HG02840 (cell line): ENCODE results near the gene PPM1L.
"Not testable (repeated sequence)": the region's sequence is repeated elsewhere in the genome, so short reads cannot be mapped to it uniquely, and the experiment has no call there.

Source experiments
- ATAC-seq: cut with Tn5 transposase; IDR thresholded peaks from one replicate; pipeline ENCODE4 v1.9.1; 2021; ENCODE audit warnings: mild to moderate bottlenecking, moderate library complexity, moderate number of reproducible peaks; ENCODE audit not compliant: unreplicated experiment, low FRiP score

Gene PPM1L

DNA sequence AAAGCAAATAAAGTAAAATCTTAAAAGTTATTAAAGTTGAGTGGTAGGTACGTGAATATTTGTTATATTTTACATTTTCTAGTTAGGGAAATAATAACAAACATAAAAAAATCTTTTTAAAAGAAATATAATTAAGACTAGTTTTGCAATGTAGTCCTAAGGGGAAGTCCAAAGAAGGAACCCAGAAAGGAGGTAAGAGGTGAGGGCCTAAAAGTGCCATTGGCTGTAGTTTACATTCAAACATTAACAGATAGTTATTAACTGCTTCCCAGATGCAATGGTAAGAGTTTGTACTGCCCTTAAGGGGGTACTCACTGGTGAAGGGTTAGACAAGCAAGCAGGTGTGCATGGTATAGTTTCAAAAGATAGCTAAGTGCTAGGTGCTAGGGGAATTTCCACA, 269.9 kb downstream of the PPM1L start:
- no peak for ATAC-seq

DNA sequence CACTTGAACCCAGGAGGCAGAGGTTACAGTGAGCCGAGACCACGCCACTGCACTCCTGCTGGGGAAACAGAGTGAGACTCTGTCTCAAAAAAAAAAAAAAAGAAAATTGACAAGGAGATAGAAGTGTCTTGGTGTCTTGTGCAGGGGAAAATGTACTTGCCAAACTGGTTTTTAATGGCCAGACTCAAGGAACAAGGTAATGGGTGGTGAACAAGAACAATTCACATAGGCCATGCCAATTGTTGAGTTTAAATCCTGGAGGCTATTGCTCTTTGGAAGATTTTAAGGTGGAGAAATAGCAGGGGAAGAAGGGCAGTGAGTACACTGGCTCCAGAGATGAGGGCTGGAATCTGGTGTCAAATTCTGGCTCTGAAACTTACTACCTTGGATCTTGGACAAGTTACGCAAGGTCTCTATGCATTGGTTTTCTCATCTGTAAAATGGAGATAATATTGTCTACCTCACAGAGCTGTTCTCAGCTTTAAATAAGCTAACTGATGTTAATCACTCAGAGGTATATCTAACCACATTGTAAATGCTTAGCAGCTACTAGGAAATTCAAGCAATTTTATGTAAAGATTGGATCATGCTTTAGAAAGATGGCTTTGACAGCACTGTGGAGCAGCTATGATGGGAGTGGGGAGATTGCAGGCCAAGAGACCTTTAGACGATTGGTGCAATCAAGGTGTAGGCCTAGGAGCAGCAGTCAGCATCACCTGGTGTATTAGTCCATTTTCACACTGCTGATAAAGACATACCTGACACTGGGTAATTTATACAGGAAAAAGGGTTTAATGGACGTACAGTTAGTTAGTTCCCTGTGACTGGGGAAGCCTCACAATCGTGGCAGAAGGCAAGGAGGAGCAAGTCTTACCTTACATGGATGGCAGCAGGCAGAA, 270.8 kb downstream of the PPM1L start:
- ATAC-seq = no peak

DNA sequence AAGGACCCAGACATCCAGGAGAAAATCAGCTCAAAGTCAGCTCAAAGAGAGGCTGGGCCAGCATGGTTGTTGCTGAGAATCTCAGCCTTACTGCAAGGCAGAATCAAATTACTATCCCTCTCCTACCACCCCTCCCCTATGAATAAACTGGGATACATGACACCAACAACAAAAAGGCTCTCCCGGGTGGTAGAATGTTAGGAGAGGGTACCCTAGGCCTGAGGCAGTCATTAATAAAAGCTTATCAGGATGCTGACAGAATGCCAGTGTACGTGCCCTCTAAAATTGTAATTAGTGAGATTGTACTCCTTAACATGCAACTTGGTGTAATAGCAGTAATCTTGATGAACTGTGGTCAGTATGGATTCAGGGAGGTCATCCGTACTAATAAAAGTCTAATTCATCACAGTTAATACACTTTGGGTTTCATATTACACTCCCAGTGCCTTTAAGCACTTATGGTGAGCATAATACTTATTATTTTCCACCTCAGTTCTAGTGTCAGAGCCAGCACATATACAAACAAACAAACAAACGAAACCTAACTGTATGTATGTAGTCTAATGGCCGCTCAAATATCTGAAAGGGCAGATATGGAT, 272.6 kb downstream of the PPM1L start:
- no peak for ATAC-seq

DNA sequence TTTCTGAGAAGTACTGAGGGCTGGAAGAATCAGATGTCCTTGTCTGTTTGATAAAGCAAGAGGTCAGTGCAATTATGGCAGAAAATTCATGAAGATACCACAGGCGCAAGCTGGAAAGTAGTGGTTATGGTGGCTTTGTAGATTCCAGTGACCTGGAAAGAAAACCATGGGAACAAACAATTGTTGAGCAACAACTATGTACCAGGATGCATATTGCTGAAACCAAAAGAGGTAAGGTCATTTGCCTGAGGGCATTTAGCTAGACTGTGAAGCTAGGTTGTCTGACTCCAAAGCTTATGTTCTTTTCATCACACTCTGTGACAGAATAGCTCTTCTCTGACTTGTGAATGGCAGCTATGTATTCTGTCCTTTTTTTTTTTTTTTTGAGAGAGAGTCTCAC, 275.1 kb downstream of the PPM1L start:
- no peak for ATAC-seq

DNA sequence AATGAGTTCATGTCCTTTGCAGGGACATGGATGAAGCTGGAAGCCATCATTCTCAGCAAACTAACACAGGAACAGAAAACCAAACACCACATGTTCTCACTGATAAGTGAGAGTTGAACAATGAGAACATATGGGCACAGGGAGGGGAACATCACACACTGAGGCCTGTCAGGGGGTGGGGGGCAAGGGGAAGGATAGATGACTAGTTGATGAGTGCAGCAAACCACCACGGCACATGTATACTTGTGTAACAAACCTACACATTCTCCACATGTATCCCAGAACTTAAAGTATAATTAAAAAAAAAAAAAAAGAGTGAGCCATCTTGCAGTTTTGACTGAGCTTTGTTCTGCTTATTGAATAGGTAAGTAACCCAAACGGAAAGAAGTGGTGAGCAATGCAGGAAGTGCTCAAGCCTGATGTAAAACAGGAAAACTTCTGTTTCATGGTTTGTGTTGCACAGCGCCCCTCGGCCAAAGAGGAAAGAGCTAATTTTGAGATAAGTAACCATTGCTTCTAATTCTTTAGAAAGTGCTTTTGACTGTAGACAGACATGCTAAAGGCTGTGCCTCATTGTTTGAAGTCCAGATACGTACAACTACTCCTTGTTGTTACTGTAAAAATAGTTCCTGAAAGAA, 279.0 kb downstream of the PPM1L start:
- ATAC-seq = not testable (repeated sequence)

DNA sequence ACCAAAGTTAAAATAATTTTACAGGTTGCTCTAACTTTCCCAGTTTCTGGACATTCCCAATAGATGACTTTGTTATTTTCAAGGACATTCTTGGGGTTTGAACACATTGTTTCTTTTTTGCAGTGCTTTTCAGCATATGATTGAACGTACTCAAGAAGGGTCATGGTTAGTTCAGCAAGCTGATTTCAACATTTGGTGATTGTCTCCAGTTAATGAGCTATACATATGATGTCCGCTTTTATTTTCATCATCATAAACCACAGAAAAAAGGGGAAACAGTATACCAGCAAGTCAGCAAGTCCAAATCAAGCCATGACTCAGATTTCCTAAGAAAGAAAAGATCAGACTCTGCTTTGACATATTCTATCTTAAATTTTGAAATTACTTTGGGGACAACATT, 279.7 kb downstream of the PPM1L start:
- ATAC-seq = no peak

DNA sequence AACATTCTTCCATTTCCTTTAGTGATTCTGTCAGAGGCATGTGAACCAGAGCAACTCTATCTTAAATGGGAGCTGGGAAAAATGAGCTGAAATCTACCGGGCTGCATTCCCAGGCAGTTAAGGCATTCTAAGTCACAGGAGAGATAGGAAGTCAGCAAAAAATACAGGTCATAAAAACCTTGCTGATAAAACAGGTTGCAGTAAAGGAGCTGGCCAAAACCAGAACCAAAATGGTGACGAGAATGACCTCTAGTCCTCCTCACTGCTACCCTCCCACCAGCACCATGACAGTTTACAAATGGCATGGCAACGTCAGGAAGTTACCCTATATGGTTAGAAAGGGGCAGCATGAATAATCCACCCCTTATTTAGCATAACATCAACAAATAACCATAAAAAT, 282.7 kb downstream of the PPM1L start:
- ATAC-seq = no peak

DNA sequence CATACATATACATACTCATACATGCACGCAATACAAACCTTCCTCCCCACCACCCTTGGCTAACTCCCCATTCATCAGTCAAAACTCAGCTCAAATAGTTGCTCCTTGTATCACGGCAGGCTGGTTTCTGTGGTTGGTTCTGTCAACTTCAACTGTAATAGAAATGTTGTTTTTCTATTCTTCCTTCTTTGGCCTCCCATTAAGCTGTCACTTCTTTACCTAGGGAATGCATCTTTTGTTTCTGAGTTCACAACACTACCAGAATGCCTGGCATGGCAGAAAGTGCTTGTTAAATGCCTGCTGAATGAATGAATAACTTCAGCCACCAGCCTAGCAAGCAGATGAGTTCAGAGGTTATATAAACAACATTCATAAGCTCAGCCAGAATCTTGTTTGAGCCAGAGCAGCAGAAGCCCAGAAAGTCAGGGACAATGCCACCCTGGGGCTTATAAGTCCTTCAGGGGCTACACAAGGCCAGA, 286.0 kb downstream of the PPM1L start:
- no peak for ATAC-seq

DNA sequence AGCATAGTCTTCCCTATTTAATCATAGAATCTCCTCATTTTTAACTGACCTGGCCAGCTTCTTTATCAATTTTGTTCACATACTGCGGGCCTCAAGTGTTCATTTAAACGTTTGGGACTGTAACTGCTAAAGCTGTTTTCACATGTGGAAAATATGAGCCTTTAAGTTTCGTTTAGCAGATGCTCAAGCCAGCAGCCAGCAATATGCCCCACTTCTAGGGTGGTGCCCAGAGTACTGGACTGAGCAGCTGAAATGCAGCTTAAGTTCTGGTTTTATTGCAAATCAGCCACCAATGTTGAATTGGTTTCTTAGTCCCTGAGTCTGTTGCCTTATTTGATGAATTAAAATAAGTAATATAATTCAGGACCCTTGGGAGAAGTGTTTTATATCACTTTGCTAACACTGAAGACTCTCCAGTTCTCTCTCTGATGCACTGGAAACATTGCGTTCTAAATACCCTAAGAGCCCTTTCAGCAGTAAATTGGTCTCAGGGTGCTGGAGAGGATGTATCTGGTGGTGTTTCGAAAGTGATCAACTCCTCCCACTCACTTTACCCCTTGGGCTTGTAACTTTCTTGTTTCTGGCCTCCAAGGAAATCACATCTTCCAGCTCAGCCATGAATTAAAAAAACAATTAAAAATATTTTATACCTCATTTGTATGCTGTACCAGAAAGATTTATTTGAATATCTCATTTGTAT, 287.5 kb downstream of the PPM1L start:
- no peak for ATAC-seq

DNA sequence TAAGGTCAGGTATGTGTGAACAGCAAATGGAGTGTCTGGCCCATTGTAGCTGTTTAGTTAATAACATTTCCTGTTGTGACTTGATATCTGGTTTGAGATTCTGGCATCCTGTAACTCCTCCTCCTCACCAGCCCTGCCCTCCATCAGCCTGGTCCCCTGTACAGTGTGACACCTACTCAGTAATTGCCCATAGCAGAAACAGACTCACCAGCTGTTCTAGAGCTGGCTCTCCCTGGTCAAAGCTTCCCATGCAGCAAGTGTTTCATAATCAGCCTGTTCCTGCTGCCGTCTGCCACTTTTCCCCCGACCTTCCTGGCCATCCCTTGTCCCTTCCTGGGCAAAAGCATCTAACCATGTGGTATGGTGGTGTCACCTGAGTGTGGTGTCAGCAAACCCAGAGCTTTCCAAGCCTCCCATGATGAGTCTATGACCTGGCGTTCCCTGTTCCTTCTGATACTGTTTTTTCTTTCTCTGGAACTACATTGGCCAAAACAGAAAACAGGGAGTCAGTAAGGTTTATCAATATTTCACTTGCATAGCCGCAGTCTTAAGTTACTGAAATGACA, 293.7 kb downstream of the PPM1L start:
- no peak for ATAC-seq

DNA sequence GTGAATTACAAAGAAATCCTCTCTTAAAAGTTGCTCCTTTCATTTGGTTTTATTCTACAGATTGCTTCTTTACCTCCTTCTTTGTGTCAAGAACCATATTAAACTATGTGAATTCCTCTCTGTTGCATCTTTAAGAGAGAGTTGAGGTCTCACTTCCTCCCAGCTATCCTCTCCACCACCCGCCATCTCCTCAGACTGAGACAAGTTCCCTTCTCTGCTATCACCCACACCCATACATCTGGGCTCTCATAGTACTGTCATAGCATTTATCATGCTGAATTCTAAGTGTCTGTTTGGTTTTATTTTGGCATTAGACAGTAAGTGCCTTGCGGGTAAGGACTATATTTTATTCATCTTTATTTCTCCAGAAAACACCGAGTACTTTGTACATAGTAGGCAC, 294.9 kb downstream of the PPM1L start:
- ATAC-seq = no peak

DNA sequence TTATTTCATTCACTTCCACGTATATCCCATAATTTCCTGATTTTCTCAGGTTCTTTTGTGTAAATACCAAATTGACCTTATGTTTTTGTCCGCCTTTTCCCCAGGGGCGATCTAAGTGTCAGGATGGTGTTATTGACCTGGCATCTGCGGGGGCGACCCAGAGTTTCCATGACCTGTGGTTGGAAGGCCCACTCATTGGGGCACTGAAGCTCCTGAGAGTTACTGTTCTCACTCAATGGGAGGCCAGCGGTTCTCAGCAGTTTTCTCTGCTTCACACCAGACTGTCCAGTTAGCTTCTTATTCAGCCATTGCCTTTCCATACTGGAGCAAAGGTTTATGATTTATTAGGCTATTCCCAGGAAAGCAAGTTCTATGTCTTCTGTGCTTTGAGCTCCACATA, 295.8 kb downstream of the PPM1L start:
- no peak for ATAC-seq

DNA sequence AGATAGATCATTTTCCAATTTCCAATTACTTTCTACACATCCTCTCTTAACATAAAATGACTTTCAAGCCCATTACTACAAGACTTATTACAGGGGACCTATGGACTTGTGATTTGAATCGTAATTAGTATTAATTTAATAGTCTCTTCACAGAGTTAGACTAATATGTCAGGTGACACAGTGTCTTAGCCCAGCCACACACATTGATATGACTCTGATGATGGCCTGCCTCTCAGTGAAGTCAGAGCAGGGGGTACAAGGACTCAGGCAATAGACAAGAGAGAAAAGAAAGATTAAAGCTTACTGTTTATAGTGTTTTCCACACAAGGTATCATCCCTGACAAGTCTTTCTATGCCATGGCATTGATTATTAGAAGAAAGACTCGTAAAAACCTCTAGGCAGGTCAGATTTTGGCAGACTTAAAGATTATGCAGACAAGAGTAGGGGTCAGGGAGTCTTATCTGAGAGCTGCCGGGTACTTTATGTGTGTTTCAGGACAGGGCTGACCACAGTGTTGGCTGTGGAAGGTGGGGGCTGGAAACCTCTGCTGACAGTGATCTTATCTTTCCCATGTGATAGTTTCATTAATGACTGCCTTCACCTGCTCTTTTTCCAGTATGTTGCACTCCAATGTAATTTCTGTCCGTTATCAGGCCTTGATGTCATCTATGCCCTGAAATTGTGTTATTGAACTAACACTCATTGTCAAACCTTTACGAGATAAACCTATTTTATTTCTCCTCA, 299.0 kb downstream of the PPM1L start:
- no peak for ATAC-seq

DNA sequence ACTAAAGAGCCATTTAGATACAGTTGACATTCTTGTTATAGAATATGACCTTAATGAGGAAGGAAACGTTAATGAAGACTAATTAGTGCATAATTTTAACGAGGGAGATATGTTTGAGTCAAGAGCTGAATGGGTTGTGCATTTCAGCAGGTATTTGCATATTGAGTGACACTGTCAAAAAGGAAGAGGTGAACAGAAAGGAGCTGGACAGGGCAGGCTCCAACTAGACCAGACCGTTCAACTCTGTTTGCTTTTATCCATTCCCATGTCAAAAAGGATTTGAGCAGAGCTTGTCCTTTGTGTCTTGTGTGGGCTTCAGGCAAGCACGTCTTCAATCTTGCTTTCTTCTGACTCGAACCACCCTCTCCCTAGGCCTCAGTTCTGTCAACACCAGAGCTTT, 308.4 kb downstream of the PPM1L start:
- no peak for ATAC-seq

DNA sequence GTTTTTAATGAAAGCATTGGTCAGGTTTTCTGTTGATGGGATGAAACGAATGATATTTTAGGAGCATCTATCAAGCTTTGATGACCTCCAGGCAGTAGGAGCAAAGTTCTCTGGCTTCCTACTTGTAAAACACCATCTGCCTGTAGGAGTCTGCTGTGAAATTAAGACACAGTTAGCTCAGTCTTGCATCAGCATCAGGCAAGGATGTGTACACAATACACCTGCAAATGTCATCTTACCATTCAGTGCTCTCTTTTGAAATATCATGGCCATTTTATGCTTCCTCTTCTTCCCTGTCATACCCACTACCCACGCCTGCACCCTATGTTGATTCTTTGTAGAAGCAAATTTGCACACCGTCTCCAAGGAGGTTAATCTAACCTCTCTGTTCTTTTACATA, 310.9 kb downstream of the PPM1L start:
- no peak for ATAC-seq

DNA sequence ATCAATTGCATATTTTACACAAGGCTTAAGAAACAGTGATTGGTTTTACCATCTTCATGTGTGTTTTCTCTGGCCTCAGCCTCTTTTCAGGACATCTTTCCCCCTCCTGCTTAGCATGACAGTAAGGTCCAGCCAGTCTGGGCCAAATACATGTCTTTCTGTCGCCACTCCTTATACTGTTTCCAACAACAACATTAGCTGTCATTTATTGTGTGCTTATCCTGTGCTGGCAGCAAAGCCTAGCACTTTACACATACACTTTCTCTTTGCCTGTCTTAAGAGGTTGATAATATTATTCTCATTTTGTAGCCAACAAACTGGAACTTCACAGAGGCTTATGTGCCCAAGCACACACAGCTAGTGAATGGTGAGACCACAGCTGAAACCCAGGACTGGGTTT, 311.3 kb downstream of the PPM1L start:
- no peak for ATAC-seq

DNA sequence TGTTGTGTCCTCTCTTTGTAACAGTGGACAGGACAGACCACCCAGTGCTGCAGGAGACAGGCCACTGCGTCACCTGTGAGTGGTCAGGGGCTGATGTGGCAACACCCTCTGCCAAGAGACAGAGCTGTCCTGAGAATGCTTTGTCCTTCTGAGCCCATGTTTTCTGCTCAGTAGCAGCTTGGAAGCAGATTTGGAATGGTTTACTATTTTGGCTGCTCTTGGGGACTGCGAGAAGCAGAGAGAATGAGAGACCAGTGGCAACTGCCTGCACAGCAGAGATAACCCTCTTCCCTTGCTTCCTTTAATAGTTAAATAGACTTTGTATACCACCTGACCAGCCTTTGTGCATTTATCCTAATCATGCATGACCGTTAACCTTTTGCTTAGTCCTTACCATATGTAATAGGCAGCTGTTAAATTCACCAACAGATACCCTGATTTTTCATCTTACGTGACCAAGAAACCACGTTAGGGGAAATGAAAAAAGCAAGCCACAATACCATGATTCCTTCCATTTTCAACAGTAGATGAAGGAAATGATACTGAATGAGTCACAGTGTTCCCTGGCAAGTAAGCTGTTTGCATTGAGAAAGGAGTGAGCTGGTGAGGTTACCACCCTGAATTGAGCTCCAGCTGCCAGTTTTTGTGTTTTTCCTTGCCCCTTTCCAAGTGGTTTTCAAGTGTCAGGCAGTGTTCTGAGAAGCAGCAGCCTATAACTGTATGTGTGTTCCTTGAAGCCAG, 313.6 kb downstream of the PPM1L start:
- peak; percentile 91 for ATAC-seq

DNA sequence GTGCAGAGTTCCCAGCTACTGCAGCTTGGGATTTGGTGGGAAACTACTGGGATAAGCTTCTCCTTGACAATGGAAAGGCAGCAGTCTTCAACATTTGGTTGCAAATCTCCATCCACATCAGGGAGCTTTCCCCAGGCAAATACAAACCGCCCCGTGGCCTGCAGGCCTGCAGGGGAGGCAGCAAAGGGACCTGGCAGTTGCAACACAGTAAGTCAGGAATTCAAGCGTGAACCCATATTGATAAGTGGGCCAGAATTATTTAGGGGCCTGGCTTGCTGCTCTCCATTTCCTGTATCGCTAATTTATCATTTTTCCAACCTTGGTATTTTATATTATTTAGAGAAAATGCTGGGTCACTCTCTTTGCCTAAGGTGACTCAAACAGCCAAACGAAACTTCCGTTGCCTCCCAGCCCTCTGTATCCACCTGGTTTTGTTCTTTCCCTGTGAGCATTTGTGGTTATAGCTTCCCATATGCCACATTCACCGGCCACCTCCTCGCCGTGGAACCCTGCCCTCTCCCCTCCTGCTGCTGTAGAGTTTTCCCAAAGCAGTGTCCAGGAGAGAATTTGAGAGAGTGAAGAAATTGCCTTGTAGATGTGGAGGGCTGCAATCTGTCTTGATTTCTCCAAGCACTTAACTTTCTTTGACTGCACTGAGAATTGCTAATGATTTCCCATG, 314.4 kb downstream of the PPM1L start:
- ATAC-seq = no peak
